Sigmoid colon (tissue), 7 donors: Measurements from ENCODE around the gene ITIH6. TPM values are rescaled to one million over a fixed set of nuclear protein-coding genes. Genes with fewer than 3 reads are reported as not detected.
"Not testable (repeated sequence)": the region's sequence is repeated elsewhere in the genome, so short reads cannot be mapped to it uniquely, and the experiment has no call there.

Experiments used
- DNase-seq: peaks from one replicate; pipeline ENCODE4 v3.0.0-alpha.2; 2019
- H3K27ac ChIP-seq, 4 donors: fragments of 200-600 bp; sonication (generic); one replicate each; pipeline ENCODE4 v1.5.1; 2016 to 2019; ENCODE audit warnings: mild to moderate bottlenecking in 1 of 4
- H3K27me3 ChIP-seq, 3 donors: fragments of 200-600 bp; sonication (generic); one replicate each; pipeline ENCODE4 v1.5.1; 2019; ENCODE audit warnings: mild to moderate bottlenecking in 1 of 3
- H3K36me3 ChIP-seq, 4 donors: fragments of 200-600 bp; sonication (generic); one replicate each; pipeline ENCODE4 v1.5.1; 2016 to 2019
- H3K4me1 ChIP-seq, 4 donors: fragments of 200-600 bp; sonication (generic); one replicate each; pipeline ENCODE4 v1.5.1; 2017 to 2019
- H3K4me3 ChIP-seq, 4 donors: fragments of 200-600 bp; sonication (generic); one replicate each; pipeline ENCODE4 v1.5.1; 2017 to 2019; ENCODE audit warnings: mild to moderate bottlenecking in 2 of 4, moderate library complexity in 1 of 4
- H3K9me3 ChIP-seq, 4 donors: fragments of 200-600 bp in 3 of 4; sonication (generic) in 3 of 4; one replicate each; pipeline versions ENCODE4 v1.5.1 to v1.6.1; 2013 to 2019
- CTCF ChIP-seq, 4 experiments: fragments of 450-650 bp in 3 of 4; fragments of 200-600 bp in 1 of 4; IDR thresholded peaks; one replicate each; pipeline ENCODE4 v1.5.1; 2016 to 2019; ENCODE audit warnings: antibody characterized with exemption in 4 of 4, mild to moderate bottlenecking in 3 of 4, moderate library complexity in 2 of 4
- EP300 ChIP-seq, 4 donors: sonication (generic); formaldehyde crosslinking; IDR thresholded peaks; one replicate each; pipeline ENCODE4 v1.6.1; 2017; ENCODE audit warnings: antibody characterized with exemption in 4 of 4
- POLR2A ChIP-seq, 2 donors: fragments of 450-650 bp; IDR thresholded peaks; one replicate each; pipeline ENCODE4 v1.6.1; 2016; ENCODE audit warnings: antibody characterized with exemption in 2 of 2, mild to moderate bottlenecking in 2 of 2, moderate library complexity in 2 of 2
- POLR2AphosphoS5 ChIP-seq, 4 donors: sonication (generic); formaldehyde crosslinking; IDR thresholded peaks; one replicate each; pipeline ENCODE4 v1.6.1; 2017; ENCODE audit warnings: antibody characterized with exemption in 4 of 4
- WGBS, 2 donors: extraction: QIAGEN DNeasy Blood & Tissue Kit; methylation state at CpG; one replicate each; pipeline ENCODE4 v1.1.7; 2013; 5-methylcytosine and 5-hydroxymethylcytosine counted together
- intact Hi-C: fragments of 100-400 bp; cut with DNase I; formaldehyde crosslinking; loops from one replicate; pipeline ENCODE4 v1.15.1; 2023
- polyA plus RNA-seq, 3 donors: library from polyadenylated mRNA; stranded (reverse); fragments of 200-250 nt; gene quantifications; one replicate each; pipeline ENCODE4 v1.2.3, GENCODE V29; 2013
- total RNA-seq, 4 donors: library from RNA; depleted of rRNA; stranded (reverse); fragments of >200 nt; gene quantifications; one replicate each; pipeline ENCODE4 v1.1.0, GENCODE V29; 2016
- donor health status: healthy with polysubstance abuse.
- donor health status: Bipolar disorder and iron deficiency.
- donor health status: healthy.

Gene ITIH6
- under 1 TPM in 1 of 4 donors, not detected in 3; under 0.01 TPM for total RNA-seq
- polyA plus RNA-seq: not detected

- no peaks in the 10 kb centered on the region for H3K36me3 ChIP-seq
- no peaks in the 10 kb centered on the region for H3K4me1 ChIP-seq
- no peaks in the 10 kb centered on the region for H3K9me3 ChIP-seq
- no peak within 1 kb of the TSS for H3K4me3 ChIP-seq
- DNase-seq: no peak
- no peak within 1 kb of the TSS for H3K27ac ChIP-seq
- intact Hi-C loops: no loop called here
- TF ChIP-seq POLR2A (IDR thresholded peaks at IDR 0.05) (no peak), POLR2AphosphoS5 (IDR thresholded peaks at IDR 0.05) (no peak), EP300 (IDR thresholded peaks at IDR 0.05) (no peak), CTCF (IDR thresholded peaks at IDR 0.05) (no peak)
- no peaks in the 10 kb centered on the region for H3K27me3 ChIP-seq
- WGBS, 2 donors: 40 to 71% methylated on average over 2 of the region's 2 CpGs
These were observed at the start of gene ITIH6 for GRCh38 chrX:54798137-54798536. ITIH6 (minus strand) TSS chrX:54798255; CDS start chrX:54798210, 45 bp downstream.

- 4 to 78% methylated on average over 2 of the region's 2 CpGs for WGBS, 2 donors
- H3K27me3 ChIP-seq, DNase-seq, H3K27ac ChIP-seq, H3K9me3 ChIP-seq, intact Hi-C loops, H3K4me3 ChIP-seq, H3K4me1 ChIP-seq, H3K36me3 ChIP-seq: not testable (repeated sequence)
These were observed 49.6 kb upstream of the ITIH6 start for GRCh38 chrX:54847700-54848099.

GRCh38 chrX:54843050-54843449 lies 45.0 kb upstream of the ITIH6 start:
- no peak overlapping the region for H3K27ac ChIP-seq
- intact Hi-C loops: no loop called here
- 83 to 87% methylated on average over 2 of the region's 2 CpGs for WGBS, 2 donors
- no peaks in the 10 kb centered on the region for H3K4me1 ChIP-seq
- no peaks in the 10 kb centered on the region for H3K36me3 ChIP-seq
- no peak overlapping the region for H3K4me3 ChIP-seq
- no peak for TF ChIP-seq POLR2AphosphoS5 (IDR thresholded peaks at IDR 0.05)
- TF ChIP-seq POLR2A (IDR thresholded peaks at IDR 0.05): no peak
- no peak for TF ChIP-seq CTCF (IDR thresholded peaks at IDR 0.05)
- TF ChIP-seq EP300 (IDR thresholded peaks at IDR 0.05): no peak
- H3K9me3 ChIP-seq: no peaks in the 10 kb centered on the region
- H3K27me3 ChIP-seq: no peaks in the 10 kb centered on the region
- no peak for DNase-seq

GRCh38 chrX:54842607-54843006 lies 44.6 kb upstream of the ITIH6 start:
- intact Hi-C loops: no loop called here
- 56 to 79% methylated on average over 1 of the region's 1 CpG for WGBS, 2 donors

GRCh38 chrX:54841184-54841874 lies 43.3 kb upstream of the ITIH6 start:
- H3K9me3 ChIP-seq, DNase-seq: not testable (repeated sequence)

More at GRCh38 chrX:54842607-54843006, 44.6 kb upstream of the ITIH6 start:
- no peaks in the 10 kb centered on the region for H3K4me1 ChIP-seq
- no peak for DNase-seq
- no peaks in the 10 kb centered on the region for H3K27me3 ChIP-seq
- no peaks in the 10 kb centered on the region for H3K36me3 ChIP-seq
- no peak for TF ChIP-seq POLR2AphosphoS5 (IDR thresholded peaks at IDR 0.05)
- no peak for TF ChIP-seq EP300 (IDR thresholded peaks at IDR 0.05)
- TF ChIP-seq CTCF (IDR thresholded peaks at IDR 0.05): no peak
- TF ChIP-seq POLR2A (IDR thresholded peaks at IDR 0.05): no peak
- H3K9me3 ChIP-seq: no peaks in the 10 kb centered on the region
- H3K27ac ChIP-seq: no peak overlapping the region
- H3K4me3 ChIP-seq: no peak overlapping the region

GRCh38 chrX:54838583-54838982 lies 40.5 kb upstream of the ITIH6 start:
- WGBS, 2 donors: 76 to 84% methylated on average over 3 of the region's 3 CpGs
- Histone ChIP-seq H3K36me3 (no peaks in the 10 kb centered on the region), H3K27me3 (no peaks in the 10 kb centered on the region), H3K4me3 (no peak overlapping the region), H3K9me3 (no peaks in the 10 kb centered on the region), H3K4me1 (no peaks in the 10 kb centered on the region), H3K27ac (no peak overlapping the region)
- intact Hi-C loops: no loop called here
- TF ChIP-seq POLR2A (IDR thresholded peaks at IDR 0.05) (no peak), CTCF (IDR thresholded peaks at IDR 0.05) (no peak), POLR2AphosphoS5 (IDR thresholded peaks at IDR 0.05) (no peak), EP300 (IDR thresholded peaks at IDR 0.05) (no peak)
- no peak for DNase-seq

More at GRCh38 chrX:54841184-54841874, 43.3 kb upstream of the ITIH6 start:
- WGBS, 2 donors: 38 to 68% methylated on average over 2 to 3 of the region's 3 CpGs
- H3K27me3 ChIP-seq, H3K27ac ChIP-seq, H3K4me3 ChIP-seq, H3K36me3 ChIP-seq, intact Hi-C loops, H3K4me1 ChIP-seq: not testable (repeated sequence)
